ENCODE data around the gene HECTD1.
"Not testable (repeated sequence)": the region's sequence is repeated elsewhere in the genome, so short reads cannot be mapped to it uniquely, and the experiment has no call there.

The HECTD1 gene

GRCh38 chr14:31207755-31208545, at the start of gene HECTD1:
Gene HECTD1 (minus strand): TSS chr14:31207793. CDS start chr14:31205936, 1,857 bp downstream.
- peak; percentile 91 for TF ChIP-seq POLR2A (IDR thresholded peaks at IDR 0.05; ENCODE audit: low read depth, low read length)
- peak; percentile 59 for DNase-seq (ENCODE audit: insufficient read length, low spot score)
- peak; percentile 52 for FAIRE-seq

GRCh38 chr14:31257244-31257553, 49.6 kb upstream of the HECTD1 start:
- DNase-seq (ENCODE audit: insufficient read length, low spot score): no peak
- TF ChIP-seq POLR2A (IDR thresholded peaks at IDR 0.05; ENCODE audit: low read depth, low read length): no peak
- FAIRE-seq: no peak

GRCh38 chr14:31256534-31257243, 49.1 kb upstream of the HECTD1 start:
- no peak for DNase-seq (ENCODE audit: insufficient read length, low spot score)
- no peak for TF ChIP-seq POLR2A (IDR thresholded peaks at IDR 0.05; ENCODE audit: low read depth, low read length)
- no peak for FAIRE-seq

- DNase-seq (ENCODE audit: insufficient read length, low spot score); FAIRE-seq: not testable (repeated sequence)
Observed at GRCh38 chr14:31255918-31256317, 48.3 kb upstream of the HECTD1 start.

GRCh38 chr14:31255286-31255685, 47.7 kb upstream of the HECTD1 start:
- no peak for FAIRE-seq
- no peak for TF ChIP-seq POLR2A (IDR thresholded peaks at IDR 0.05; ENCODE audit: low read depth, low read length)

GRCh38 chr14:31253746-31254471, 46.3 kb upstream of the HECTD1 start:
- no peak for FAIRE-seq
- no peak for DNase-seq (ENCODE audit: insufficient read length, low spot score)
- no peak for TF ChIP-seq POLR2A (IDR thresholded peaks at IDR 0.05; ENCODE audit: low read depth, low read length)

More at GRCh38 chr14:31255286-31255685, 47.7 kb upstream of the HECTD1 start:
- DNase-seq (ENCODE audit: insufficient read length, low spot score): no peak

GRCh38 chr14:31252865-31253264, 45.3 kb upstream of the HECTD1 start:
- DNase-seq (ENCODE audit: insufficient read length, low spot score) (no peak), FAIRE-seq (no peak)
- TF ChIP-seq POLR2A (IDR thresholded peaks at IDR 0.05; ENCODE audit: low read depth, low read length): no peak

- TF ChIP-seq POLR2A (IDR thresholded peaks at IDR 0.05; ENCODE audit: low read depth, low read length): no peak
- FAIRE-seq (no peak), DNase-seq (ENCODE audit: insufficient read length, low spot score) (no peak)
Observed at GRCh38 chr14:31251028-31251958, 43.7 kb upstream of the HECTD1 start.

- no peak for FAIRE-seq
- TF ChIP-seq POLR2A (IDR thresholded peaks at IDR 0.05; ENCODE audit: low read depth, low read length): no peak
- DNase-seq (ENCODE audit: insufficient read length, low spot score): no peak
Observed at GRCh38 chr14:31244626-31245025, 37.0 kb upstream of the HECTD1 start.

GRCh38 chr14:31243860-31244259, 36.3 kb upstream of the HECTD1 start:
- no peak for DNase-seq (ENCODE audit: insufficient read length, low spot score)
- no peak for TF ChIP-seq POLR2A (IDR thresholded peaks at IDR 0.05; ENCODE audit: low read depth, low read length)
- no peak for FAIRE-seq

GRCh38 chr14:31242161-31242940, 34.8 kb upstream of the HECTD1 start:
- not testable (repeated sequence) for DNase-seq (ENCODE audit: insufficient read length, low spot score); FAIRE-seq

- no peak for TF ChIP-seq POLR2A (IDR thresholded peaks at IDR 0.05; ENCODE audit: low read depth, low read length)
- FAIRE-seq (no peak), DNase-seq (ENCODE audit: insufficient read length, low spot score) (no peak)
Observed at GRCh38 chr14:31241450-31242114, 34.0 kb upstream of the HECTD1 start.

Measured in H54 (cell line).